HG02981 (cell line): Measurements from ENCODE around the gene ZSCAN21.

Experiments used
- ATAC-seq: cut with Tn5 transposase; IDR thresholded peaks from one replicate; pipeline ENCODE4 v1.9.1; 2021; ENCODE audit warnings: mild to moderate bottlenecking, moderate library complexity; ENCODE audit not compliant: unreplicated experiment

Gene ZSCAN21

GRCh38 chr7:100024020-100024619 is 25.5 kb upstream of the ZSCAN21 start:
- no peak for ATAC-seq

DNA sequence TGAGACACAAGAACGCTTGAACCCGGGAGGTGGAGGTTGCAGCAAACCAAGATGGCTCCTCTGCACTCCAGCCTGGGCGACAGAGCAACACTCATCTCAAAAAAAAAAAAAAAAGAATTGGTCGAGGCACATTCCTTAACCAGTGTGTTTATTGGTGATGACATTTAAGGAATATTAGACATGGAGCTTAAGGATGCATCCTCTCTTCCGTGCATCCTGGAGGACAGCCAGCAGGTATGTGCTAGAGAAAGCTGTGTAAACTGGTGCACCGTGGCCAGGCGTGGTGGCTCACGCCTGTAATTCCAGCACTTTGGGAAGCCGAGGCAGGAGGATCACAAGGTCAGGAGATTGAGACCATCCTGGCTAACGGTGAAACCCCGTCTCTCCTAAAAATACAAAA is 22.4 kb upstream of the ZSCAN21 start:
- ATAC-seq = no peak

GRCh38 chr7:100029596-100029995 is 20.0 kb upstream of the ZSCAN21 start:
- no peak for ATAC-seq

GRCh38 chr7:100033526-100033925 is 16.0 kb upstream of the ZSCAN21 start:
- ATAC-seq = no peak

DNA sequence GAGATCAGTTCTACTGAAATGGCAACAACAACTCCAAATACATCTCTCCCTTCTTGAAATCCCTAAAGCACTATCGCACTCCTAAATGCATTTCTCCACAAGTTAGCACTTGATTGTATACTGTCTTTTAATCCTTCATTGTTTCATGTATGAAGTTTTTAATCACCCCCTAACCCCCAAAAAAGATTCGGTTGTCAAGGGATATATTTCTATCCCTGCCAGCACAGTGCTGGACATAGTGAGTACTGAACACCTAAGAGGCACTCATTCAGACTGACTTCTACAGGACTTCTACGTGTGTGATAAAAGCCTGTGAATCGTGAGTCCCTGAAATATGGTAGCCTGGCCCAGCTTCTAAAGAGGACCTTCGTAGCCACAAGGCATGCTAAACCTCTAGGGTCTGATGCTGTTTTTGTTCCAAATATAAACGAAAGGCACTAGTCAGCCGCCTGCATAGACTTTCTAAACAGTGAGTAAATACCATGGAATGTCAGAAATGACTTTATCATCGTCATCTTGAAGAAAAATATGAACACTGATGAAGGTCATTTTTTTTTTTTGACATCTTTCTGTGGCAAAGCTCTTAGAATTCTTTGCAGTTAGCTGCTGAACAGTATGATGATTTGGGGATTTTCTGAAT is 14.6 kb upstream of the ZSCAN21 start:
- no peak for ATAC-seq

GRCh38 chr7:100035876-100036275 is 13.7 kb upstream of the ZSCAN21 start:
- no peak for ATAC-seq

- ATAC-seq = no peak
Observed at GRCh38 chr7:100038326-100038725, 11.2 kb upstream of the ZSCAN21 start.

DNA sequence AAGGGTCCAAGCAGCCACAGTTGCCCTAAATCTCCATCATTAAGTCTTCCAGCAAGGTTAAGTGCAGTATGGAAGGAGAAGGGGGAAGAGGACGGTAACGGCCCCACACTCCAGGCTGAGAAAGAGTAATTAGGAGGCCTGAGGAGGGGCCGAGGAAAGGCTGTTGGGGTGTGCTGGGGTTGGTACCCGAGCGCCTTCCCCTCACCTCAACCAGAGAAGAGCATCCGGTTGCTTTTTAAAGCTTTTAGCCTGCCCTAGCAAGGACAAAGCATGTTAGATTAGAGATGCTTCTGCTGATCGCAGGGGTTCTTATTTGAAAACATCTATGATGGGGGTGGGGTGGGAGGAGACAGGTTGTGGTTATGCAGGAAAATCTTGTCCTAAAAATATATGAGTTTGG is 9.0 kb upstream of the ZSCAN21 start:
- ATAC-seq = no peak

GRCh38 chr7:100044718-100045117 is 4.9 kb upstream of the ZSCAN21 start:
- ATAC-seq = no peak

- no peak for ATAC-seq
Observed at GRCh38 chr7:100048680-100049079, 894 bp upstream of the ZSCAN21 start.

DNA sequence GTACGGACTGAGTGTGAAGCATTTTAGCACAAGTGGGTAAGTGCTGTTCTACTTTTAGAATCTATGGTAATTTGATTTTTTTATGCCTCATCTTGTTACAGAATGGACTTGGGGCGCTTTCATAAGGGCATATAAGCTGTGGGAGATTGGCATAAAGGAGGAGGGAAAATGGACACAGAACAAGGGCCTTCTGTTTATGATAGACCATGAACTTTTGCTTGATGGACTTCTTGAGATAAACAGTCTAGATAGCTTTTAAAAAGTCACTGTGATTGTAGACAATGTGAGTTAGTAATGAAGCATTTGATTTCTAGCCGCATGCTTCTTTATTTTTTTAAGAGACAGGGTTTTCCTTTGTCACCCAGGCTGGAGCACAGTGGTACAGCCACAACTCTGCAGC is 2.0 kb downstream of the ZSCAN21 start:
- ATAC-seq = no peak

GRCh38 chr7:100053215-100053614 is 3.6 kb downstream of the ZSCAN21 start:
- no peak for ATAC-seq

- ATAC-seq = no peak
Observed at GRCh38 chr7:100057006-100057405, 7.4 kb downstream of the ZSCAN21 start.

DNA sequence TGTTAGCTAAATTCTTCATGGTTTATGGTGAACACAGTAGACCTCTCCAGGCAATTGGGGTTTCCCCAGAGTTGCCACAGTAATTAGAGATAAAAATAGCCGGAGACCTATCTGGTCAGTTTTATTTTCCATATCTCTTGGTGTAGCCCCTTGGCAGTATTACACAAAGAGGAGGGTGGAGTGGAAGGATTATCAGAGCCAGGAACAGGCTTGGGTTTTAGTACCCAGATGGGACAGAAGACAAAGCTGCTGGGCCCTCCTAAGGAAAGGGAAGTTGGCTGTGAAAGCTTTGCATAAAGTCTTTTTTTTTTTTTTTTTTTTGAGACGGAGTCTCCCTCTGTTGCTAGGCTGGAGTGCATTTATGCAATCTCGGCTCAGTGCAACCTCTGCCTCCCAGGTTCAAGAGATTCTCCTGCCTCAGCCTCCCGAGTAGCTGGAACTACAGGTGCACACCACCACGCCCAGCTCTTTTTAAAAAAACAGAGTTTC is 9.7 kb downstream of the ZSCAN21 start:
- no peak for ATAC-seq

- no peak for ATAC-seq
Observed at GRCh38 chr7:100061518-100062193, 12.1 kb downstream of the ZSCAN21 start.

- no peak for ATAC-seq
Observed at GRCh38 chr7:100063376-100063775, 13.8 kb downstream of the ZSCAN21 start.

GRCh38 chr7:100064162-100064561 is 14.6 kb downstream of the ZSCAN21 start:
- no peak for ATAC-seq

- ATAC-seq = no peak
Observed at GRCh38 chr7:100065452-100066186, 16.0 kb downstream of the ZSCAN21 start.

DNA sequence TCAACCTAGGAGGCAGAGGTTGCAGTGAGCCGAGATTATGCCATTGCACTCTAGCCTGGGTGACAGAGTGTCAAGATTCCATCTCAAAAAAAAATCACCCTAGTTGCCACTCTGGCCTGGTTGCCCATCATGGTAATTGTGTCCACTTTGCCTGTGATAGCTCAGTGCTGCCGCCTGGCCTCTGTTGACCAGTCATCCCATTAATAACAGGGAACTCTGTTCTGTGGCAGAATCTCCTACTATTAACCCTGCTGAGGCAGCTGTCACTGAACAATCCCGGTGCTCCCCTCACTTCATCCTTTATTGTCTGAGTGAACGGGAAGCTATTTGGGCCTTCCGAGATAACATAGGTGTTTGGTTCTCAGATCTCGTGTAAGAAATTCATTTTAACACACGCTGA is 17.4 kb downstream of the ZSCAN21 start:
- ATAC-seq = no peak

GRCh38 chr7:100069991-100070390 is 20.4 kb downstream of the ZSCAN21 start:
- ATAC-seq = no peak

- ATAC-seq = no peak
Observed at GRCh38 chr7:100071018-100071723, 21.6 kb downstream of the ZSCAN21 start.
